Measurements from ENCODE around the gene DDIT3.

DDIT3 gene

DNA sequence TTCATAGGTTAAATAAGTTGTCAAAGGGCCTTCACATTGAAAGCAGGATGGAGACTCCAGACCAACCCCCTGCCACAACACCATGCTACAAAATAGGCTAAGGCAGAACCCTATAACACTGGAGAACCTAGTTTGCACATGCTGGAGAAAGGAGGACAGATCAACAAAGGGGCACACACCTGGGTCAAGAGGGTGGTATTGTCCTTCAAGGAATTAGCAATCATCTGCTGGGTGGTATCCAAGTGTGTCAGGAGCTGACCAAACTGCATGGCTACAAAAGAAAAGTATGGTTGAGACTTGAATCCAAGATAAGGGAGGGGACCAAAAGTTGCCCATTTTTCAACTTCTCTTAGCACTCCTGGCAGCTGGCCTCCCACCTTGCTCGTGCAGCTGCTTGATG is 11.5 kb upstream of the DDIT3 start:
- Histone ChIP-seq H3K36me3 (ENCODE audit: insufficient read depth, low read length) (peaks cover 78% of the 10 kb centered on the region), H3K9ac (ENCODE audit: low read length) (no peak overlapping the region), H3F3A (ENCODE audit: insufficient read depth, low read length) (no peaks in the 10 kb centered on the region), H3K4me2 (ENCODE audit: low read length) (no peak overlapping the region), H4K20me1 (ENCODE audit: insufficient read depth, low read length) (no peaks in the 10 kb centered on the region), H3K27ac (ENCODE audit: low read depth, low read length, poor library complexity, severe bottlenecking) (no peak overlapping the region), H2AFZ (ENCODE audit: low read length) (no peak overlapping the region), H3K79me2 (ENCODE audit: insufficient read depth, low read length) (no peaks in the 10 kb centered on the region), H3K4me3 (ENCODE audit: low read depth, low read length, poor library complexity, severe bottlenecking) (no peak overlapping the region), H3K27me3 (ENCODE audit: insufficient read depth, low read length) (no peaks in the 10 kb centered on the region), H3K4me1 (ENCODE audit: insufficient read depth, low read length, severe bottlenecking) (no peaks in the 10 kb centered on the region), H3K9me3 (ENCODE audit: low read length) (no peaks in the 10 kb centered on the region), H3K9me2 (ENCODE audit: low read depth, low read length) (no peaks in the 10 kb centered on the region)
- no peak for TF ChIP-seq EZH2 (IDR thresholded peaks at IDR 0.05; ENCODE audit: borderline replicate concordance, low read length)
- TF ChIP-seq, protein P1, sequence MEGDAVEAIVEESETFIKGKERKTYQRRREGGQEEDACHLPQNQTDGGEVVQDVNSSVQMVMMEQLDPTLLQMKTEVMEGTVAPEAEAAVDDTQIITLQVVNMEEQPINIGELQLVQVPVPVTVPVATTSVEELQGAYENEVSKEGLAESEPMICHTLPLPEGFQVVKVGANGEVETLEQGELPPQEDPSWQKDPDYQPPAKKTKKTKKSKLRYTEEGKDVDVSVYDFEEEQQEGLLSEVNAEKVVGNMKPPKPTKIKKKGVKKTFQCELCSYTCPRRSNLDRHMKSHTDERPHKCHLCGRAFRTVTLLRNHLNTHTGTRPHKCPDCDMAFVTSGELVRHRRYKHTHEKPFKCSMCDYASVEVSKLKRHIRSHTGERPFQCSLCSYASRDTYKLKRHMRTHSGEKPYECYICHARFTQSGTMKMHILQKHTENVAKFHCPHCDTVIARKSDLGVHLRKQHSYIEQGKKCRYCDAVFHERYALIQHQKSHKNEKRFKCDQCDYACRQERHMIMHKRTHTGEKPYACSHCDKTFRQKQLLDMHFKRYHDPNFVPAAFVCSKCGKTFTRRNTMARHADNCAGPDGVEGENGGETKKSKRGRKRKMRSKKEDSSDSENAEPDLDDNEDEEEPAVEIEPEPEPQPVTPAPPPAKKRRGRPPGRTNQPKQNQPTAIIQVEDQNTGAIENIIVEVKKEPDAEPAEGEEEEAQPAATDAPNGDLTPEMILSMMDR (IDR thresholded peaks at IDR 0.05; ENCODE audit: low read length): no peak

DNA sequence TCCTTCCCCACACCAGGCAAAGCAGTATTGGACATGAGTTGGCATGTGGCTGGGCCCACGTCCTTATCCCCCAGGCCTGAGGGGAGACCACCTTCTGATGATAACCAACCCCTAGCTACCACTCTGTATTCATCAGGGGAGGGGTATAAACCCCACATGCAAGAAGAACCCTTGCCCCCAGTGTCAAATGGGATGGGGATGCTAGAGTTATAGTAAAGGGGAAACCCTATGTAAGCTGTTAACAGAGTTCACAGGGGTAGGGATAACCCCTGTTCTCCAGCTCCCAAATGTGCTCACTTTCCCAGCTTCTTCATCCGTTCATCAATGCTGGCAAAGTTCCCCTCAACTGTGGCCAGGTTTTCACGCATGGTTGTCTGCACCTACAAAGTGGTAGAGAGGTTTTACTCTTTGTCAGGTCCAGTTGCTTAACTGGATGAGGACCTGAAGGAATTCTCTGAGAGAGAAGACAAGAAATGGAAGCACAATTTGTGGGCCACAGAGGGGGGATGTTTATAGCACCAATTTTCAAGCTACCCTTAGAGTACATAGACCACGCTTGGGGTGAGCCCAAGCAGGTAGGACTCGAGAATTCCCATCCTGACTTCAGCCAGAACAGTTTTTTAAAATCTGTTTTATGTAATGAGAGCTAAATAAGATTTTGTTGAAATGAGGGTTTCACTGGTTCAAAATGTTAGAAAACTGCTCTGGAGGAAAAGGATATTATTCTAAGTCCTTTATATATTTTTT is 10.3 kb upstream of the DDIT3 start:
- Histone ChIP-seq H3K4me2 (ENCODE audit: low read length) (no peak overlapping the region), H3F3A (ENCODE audit: insufficient read depth, low read length) (no peaks in the 10 kb centered on the region), H4K20me1 (ENCODE audit: insufficient read depth, low read length) (no peaks in the 10 kb centered on the region), H3K36me3 (ENCODE audit: insufficient read depth, low read length) (peaks cover 86% of the 10 kb centered on the region), H3K9me3 (ENCODE audit: low read length) (no peaks in the 10 kb centered on the region), H3K4me1 (ENCODE audit: insufficient read depth, low read length, severe bottlenecking) (no peaks in the 10 kb centered on the region), H3K27ac (ENCODE audit: low read depth, low read length, poor library complexity, severe bottlenecking) (no peak overlapping the region), H2AFZ (ENCODE audit: low read length) (no peak overlapping the region), H3K79me2 (ENCODE audit: insufficient read depth, low read length) (no peaks in the 10 kb centered on the region), H3K9ac (ENCODE audit: low read length) (no peak overlapping the region), H3K4me3 (ENCODE audit: low read depth, low read length, poor library complexity, severe bottlenecking) (no peak overlapping the region), H3K27me3 (ENCODE audit: insufficient read depth, low read length) (no peaks in the 10 kb centered on the region), H3K9me2 (ENCODE audit: low read depth, low read length) (no peaks in the 10 kb centered on the region)
- TF ChIP-seq, protein P1 (IDR thresholded peaks at IDR 0.05; ENCODE audit: low read length): no peak
- TF ChIP-seq EZH2 (IDR thresholded peaks at IDR 0.05; ENCODE audit: borderline replicate concordance, low read length): no peak

DNA sequence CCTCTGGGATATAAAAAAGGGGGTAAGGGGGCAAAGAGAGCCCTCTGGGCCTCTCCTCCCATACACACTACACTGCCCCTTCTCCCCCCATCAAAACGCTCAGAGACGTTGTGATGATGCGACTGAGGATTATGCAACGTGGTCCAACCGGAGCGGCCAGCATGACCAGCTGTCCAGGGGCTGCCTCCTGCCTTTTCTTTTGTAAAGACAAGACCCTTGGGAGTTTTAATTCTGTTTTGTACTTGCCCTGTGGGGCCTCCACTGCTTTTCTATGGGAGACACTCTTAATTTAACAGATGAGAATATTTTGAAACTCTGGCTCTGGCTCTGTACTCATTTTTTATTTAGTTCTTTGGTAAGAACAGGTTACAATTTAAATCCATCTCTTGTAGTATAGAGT is 9.5 kb upstream of the DDIT3 start:
- no peaks in the 10 kb centered on the region for H3K79me2 ChIP-seq (ENCODE audit: insufficient read depth, low read length)
- no peak overlapping the region for H3K9ac ChIP-seq (ENCODE audit: low read length)
- peaks cover 3% of the 10 kb centered on the region for H3K4me1 ChIP-seq (ENCODE audit: insufficient read depth, low read length, severe bottlenecking)
- no peaks in the 10 kb centered on the region for H3F3A ChIP-seq (ENCODE audit: insufficient read depth, low read length)
- H4K20me1 ChIP-seq (ENCODE audit: insufficient read depth, low read length): no peaks in the 10 kb centered on the region
- no peaks in the 10 kb centered on the region for H3K27me3 ChIP-seq (ENCODE audit: insufficient read depth, low read length)
- no peaks in the 10 kb centered on the region for H3K9me2 ChIP-seq (ENCODE audit: low read depth, low read length)
- no peak overlapping the region for H3K27ac ChIP-seq (ENCODE audit: low read depth, low read length, poor library complexity, severe bottlenecking)
- TF ChIP-seq, protein P1 (IDR thresholded peaks at IDR 0.05; ENCODE audit: low read length): no peak
- TF ChIP-seq EZH2 (IDR thresholded peaks at IDR 0.05; ENCODE audit: borderline replicate concordance, low read length): no peak
- H2AFZ ChIP-seq (ENCODE audit: low read length): no peak overlapping the region
- H3K4me3 ChIP-seq (ENCODE audit: low read depth, low read length, poor library complexity, severe bottlenecking): no peak overlapping the region
- H3K36me3 ChIP-seq (ENCODE audit: insufficient read depth, low read length): peaks cover 85% of the 10 kb centered on the region
- no peak overlapping the region for H3K4me2 ChIP-seq (ENCODE audit: low read length)
- no peaks in the 10 kb centered on the region for H3K9me3 ChIP-seq (ENCODE audit: low read length)
